IMR-90 (cell line): ENCODE results near the gene KDR. TPM values are rescaled to one million over a fixed set of nuclear protein-coding genes. Genes with fewer than 3 reads are reported as not detected.

Source experiments
- ATAC-seq: fragments of 200-7000 bp; cut with Tn5 transposase; 2 replicates; pipeline ENCODE4 v1.9.1; 2020; ENCODE audit warnings: low read depth, mild to moderate bottlenecking, moderate library complexity
- BruUV-seq: library from RNA; stranded (reverse); fragments of 400-500 nt; replicated peaks from 2 replicates; lab custom pipeline; 2021; lab: Mats Ljungman, UMichigan
- CTCF ChIA-PET: fragments of 300-600 bp; formaldehyde crosslinking; extraction: SDS; loops from one replicate; lab custom pipeline; 2021; ENCODE audit warnings: antibody characterized with exemption; lab: Yijun Ruan, JAX
- POLR2A ChIA-PET: fragments of 300-600 bp; sonication (Branson Sonifier 250); formaldehyde crosslinking; loops from one replicate; lab custom pipeline; 2022; ENCODE audit warnings: antibody characterized with exemption; ENCODE audit not compliant: unreplicated experiment; lab: Charles Lee
- DNase-seq: peaks from one replicate; pipeline ENCODE4 v3.0.0; 2013
- H2AFZ ChIP-seq: replicated peaks from 2 replicates; pipeline ENCODE3; 2013; ENCODE audit warnings: low read length, mild to moderate bottlenecking; ENCODE audit not compliant: poor library complexity
- H2AK5ac ChIP-seq: 2 replicates; pipeline ENCODE4 v1.6.1; 2013; ENCODE audit warnings: low read depth, low read length, inconsistent platforms
- H2AK9ac ChIP-seq: replicated peaks from 2 replicates; pipeline ENCODE3; 2013; ENCODE audit warnings: mild to moderate bottlenecking, low read depth, low read length, moderate library complexity; ENCODE audit not compliant: poor library complexity
- H2BK120ac ChIP-seq: 2 replicates; pipeline ENCODE4 v1.6.1; 2013; ENCODE audit warnings: low read depth, low read length, inconsistent platforms
- H2BK15ac ChIP-seq: 3 replicates; pipeline ENCODE4 v1.6.1; 2013; ENCODE audit warnings: low read depth, low read length, inconsistent platforms
- H2BK20ac ChIP-seq: 2 replicates; pipeline ENCODE4 v1.6.1; 2013; ENCODE audit warnings: low read depth, mild to moderate bottlenecking, inconsistent platforms, low read length, moderate library complexity
- H2BK5ac ChIP-seq: 2 replicates; pipeline ENCODE4 v1.6.1; 2013; ENCODE audit warnings: mild to moderate bottlenecking, low read depth, low read length, inconsistent platforms; ENCODE audit not compliant: poor library complexity, severe bottlenecking
- H3K14ac ChIP-seq: replicated peaks from 2 replicates; pipeline ENCODE4 v1.6.1; 2013; ENCODE audit warnings: low read depth, low read length, inconsistent platforms
- H3K18ac ChIP-seq: 2 replicates; pipeline ENCODE4 v1.6.1; 2013; ENCODE audit warnings: low read depth, low read length, control low read depth
- H3K23ac ChIP-seq: 2 replicates; pipeline ENCODE4 v1.6.1; 2013; ENCODE audit warnings: low read depth, low read length, inconsistent platforms
- H3K27ac ChIP-seq: 2 replicates; pipeline ENCODE4 v1.5.1; 2013; ENCODE audit warnings: mild to moderate bottlenecking, control low read depth, low read length; ENCODE audit not compliant: insufficient read depth
- H3K27me3 ChIP-seq: 2 replicates; pipeline ENCODE4 v1.6.1; 2013; ENCODE audit warnings: low read length; ENCODE audit not compliant: control insufficient read depth, insufficient read depth
- H3K36me3 ChIP-seq: 2 replicates; pipeline ENCODE4 v1.6.1; 2013; ENCODE audit warnings: low read length, mixed read lengths; ENCODE audit not compliant: control insufficient read depth, insufficient read depth
- H3K4ac ChIP-seq: 2 replicates; pipeline ENCODE4 v1.6.1; 2013; ENCODE audit warnings: low read depth, low read length, inconsistent platforms
- H3K4me1 ChIP-seq: 2 replicates; pipeline ENCODE4 v1.6.1; 2013; ENCODE audit warnings: low read length, mixed read lengths; ENCODE audit not compliant: control insufficient read depth, insufficient read depth
- H3K4me2 ChIP-seq: 2 replicates; pipeline ENCODE4 v1.6.1; 2013; ENCODE audit warnings: low read depth, mild to moderate bottlenecking, control low read depth, low read length, moderate library complexity
- H3K4me3 ChIP-seq: 2 replicates; pipeline ENCODE4 v1.5.1; 2013; ENCODE audit warnings: low read depth, mild to moderate bottlenecking, control low read depth, low read length, moderate library complexity; ENCODE audit not compliant: insufficient read depth
- H3K56ac ChIP-seq: 2 replicates; pipeline ENCODE4 v1.6.1; 2013; ENCODE audit warnings: low read length, inconsistent platforms; ENCODE audit not compliant: insufficient read depth; ENCODE audit errors: extremely low read depth
- H3K79me1 ChIP-seq, 2 experiments: 2 replicates each; pipeline ENCODE4 v1.6.1; 2013; ENCODE audit warnings: low read length in 2 of 2, inconsistent platforms in 1 of 2, low read depth in 1 of 2
- H3K9ac ChIP-seq: 2 replicates; pipeline ENCODE4 v1.6.1; 2013; ENCODE audit warnings: low read depth, low read length, control low read depth
- H3K9me1 ChIP-seq: 2 replicates; pipeline ENCODE4 v1.6.1; 2013; ENCODE audit warnings: low read length, inconsistent platforms; ENCODE audit not compliant: insufficient read depth
- H3K9me3 ChIP-seq: 2 replicates; pipeline ENCODE4 v1.6.1; 2013; ENCODE audit warnings: low read length; ENCODE audit not compliant: control insufficient read depth, insufficient read depth
- H4K20me1 ChIP-seq: 2 replicates; pipeline ENCODE4 v1.6.1; 2013; ENCODE audit warnings: low read length, inconsistent platforms; ENCODE audit not compliant: insufficient read depth
- H4K5ac ChIP-seq: 2 replicates; pipeline ENCODE4 v1.6.1; 2013; ENCODE audit warnings: mild to moderate bottlenecking, low read depth, low read length, control low read depth
- H4K8ac ChIP-seq, 2 experiments: 2 replicates each; pipeline ENCODE4 v1.6.1; 2013; ENCODE audit warnings: low read depth in 2 of 2, low read length in 2 of 2, control low read depth in 1 of 2, inconsistent platforms in 1 of 2
- H4K91ac ChIP-seq: 2 replicates; pipeline ENCODE4 v1.6.1; 2013; ENCODE audit warnings: low read depth, low read length, inconsistent platforms; ENCODE audit not compliant: insufficient read depth
- BHLHE40 ChIP-seq: fragments of 150-350 bp; IDR thresholded peaks from 2 replicates; pipeline ENCODE4 v1.6.1; 2016; ENCODE audit warnings: mild to moderate bottlenecking, low read depth, low read length
- CEBPB ChIP-seq: IDR thresholded peaks from 2 replicates; pipeline ENCODE4 v1.6.1; 2012; ENCODE audit warnings: low read depth, low read length, improper control_type of control experiment
- CHD1 ChIP-seq: IDR thresholded peaks from 2 replicates; pipeline ENCODE4 v1.6.1; 2012; ENCODE audit warnings: low read depth, low read length, improper control_type of control experiment
- CTCF ChIP-seq: conservative IDR thresholded peaks from 2 replicates; pipeline ENCODE4 v1.5.1; 2012; ENCODE audit warnings: mild to moderate bottlenecking, low read depth, low read length, improper control_type of control experiment
- ELK1 ChIP-seq: fragments of 150-350 bp; IDR thresholded peaks from 2 replicates; pipeline ENCODE4 v1.6.1; 2016; ENCODE audit warnings: low read depth, mild to moderate bottlenecking, low read length, moderate library complexity, borderline replicate concordance
- FOS ChIP-seq: fragments of 150-350 bp; IDR thresholded peaks from 2 replicates; pipeline ENCODE4 v1.6.1; 2016; ENCODE audit warnings: low read depth, low read length
- MAFK ChIP-seq: IDR thresholded peaks from 2 replicates; pipeline ENCODE4 v1.6.1; 2012; ENCODE audit warnings: low read depth, low read length, improper control_type of control experiment
- MAZ ChIP-seq: IDR thresholded peaks from 2 replicates; pipeline ENCODE4 v1.6.1; 2012; ENCODE audit warnings: low read depth, mild to moderate bottlenecking, low read length, improper control_type of control experiment, moderate library complexity, borderline replicate concordance
- MXI1 ChIP-seq: IDR thresholded peaks from 2 replicates; pipeline ENCODE4 v1.6.1; 2012; ENCODE audit warnings: low read depth, mild to moderate bottlenecking, low read length, moderate library complexity, borderline replicate concordance
- NFE2L2 ChIP-seq: fragments of 150-350 bp; IDR thresholded peaks from 2 replicates; pipeline ENCODE4 v1.6.1; 2016; ENCODE audit warnings: low read depth, mild to moderate bottlenecking, low read length
- POLR2A ChIP-seq: IDR thresholded peaks from 2 replicates; pipeline ENCODE4 v1.6.1; 2012; ENCODE audit warnings: mild to moderate bottlenecking, low read depth, low read length
- RAD21 ChIP-seq: IDR thresholded peaks from 2 replicates; pipeline ENCODE4 v1.6.1; 2012; ENCODE audit warnings: low read length, improper control_type of control experiment
- RCOR1 ChIP-seq: IDR thresholded peaks from 2 replicates; pipeline ENCODE4 v1.6.1; 2012; ENCODE audit warnings: mild to moderate bottlenecking, low read length, improper control_type of control experiment; ENCODE audit not compliant: insufficient replicate concordance
- SMC3 ChIP-seq: fragments of 150-350 bp; IDR thresholded peaks from 2 replicates; pipeline ENCODE4 v1.6.1; 2016; ENCODE audit warnings: low read depth, mild to moderate bottlenecking, antibody characterized with exemption, low read length, moderate library complexity
- USF2 ChIP-seq: fragments of 150-350 bp; IDR thresholded peaks from 2 replicates; pipeline ENCODE4 v1.6.1; 2017; ENCODE audit warnings: mild to moderate bottlenecking, antibody characterized with exemption, low read length, low read depth
- WGBS, 2 experiments: methylation state at CpG; one replicate each; pipeline versions ENCODE4 v1.1.5 to v1.1.7; 2013; ENCODE audit warnings: missing lambda C conversion rate in 2 of 2; ENCODE audit not compliant: insufficient read length in 1 of 2; ENCODE audit errors: extremely low coverage in 2 of 2; 5-methylcytosine and 5-hydroxymethylcytosine counted together
- dilution Hi-C: fragments of 300-500 bp; cut with HindIII; formaldehyde crosslinking; loops from one replicate; pipeline ENCODE4 v1.14.3; 2018; ENCODE audit warnings: low sequenced_read_pairs; ENCODE audit not compliant: unreplicated experiment
- in situ Hi-C: fragments of 300-500 bp; cut with MboI; formaldehyde crosslinking; loops from 3 replicates; pipeline ENCODE4 v1.14.3; 2019; ENCODE audit warnings: low sequenced_read_pairs, inconsistent platforms, mixed read lengths
- intact Hi-C: fragments of 100-400 bp; cut with micrococcal nuclease; formaldehyde crosslinking; loops from 2 replicates; pipeline ENCODE4 v1.10.0; 2022
- polyA plus RNA-seq, 3 experiments: library from polyadenylated mRNA; depleted of rRNA; stranded (reverse); fragments of >200 nt; gene quantifications; 2 replicates each; pipeline ENCODE4 v1.2.3, GENCODE V29; 2012; ENCODE audit warnings: low replicate concordance in 1 of 3
- total RNA-seq: library from RNA; depleted of rRNA; stranded (reverse); fragments of >200 nt; gene quantifications from 2 replicates; pipeline ENCODE4 v1.2.3, GENCODE V29; 2012

The KDR gene
- total and polyA plus RNA-seq, 2 of the 4 experiments (the other 2 are of a cell fraction) = not detected

GRCh38 chr4:55087009-55087912 lies 38.1 kb downstream of the KDR start:
- Histone ChIP-seq H2BK20ac (no peak overlapping the region), H3K27ac (no peak overlapping the region), H3K9ac (no peak overlapping the region), H3K56ac (no peak overlapping the region), H2AK5ac (no peak overlapping the region), H2BK5ac (no peak overlapping the region), H4K8ac (no peak overlapping the region), H2BK15ac (no peak overlapping the region), H3K36me3 (no peaks in the 10 kb centered on the region), H3K14ac (no peak overlapping the region), H3K4me2 (no peak overlapping the region), H3K4ac (no peak overlapping the region), H2AK9ac (no peak overlapping the region), H2BK120ac (no peak overlapping the region), H3K18ac (no peak overlapping the region), H4K5ac (no peak overlapping the region), H3K4me3 (no peak overlapping the region), H3K9me1 (no peaks in the 10 kb centered on the region), H3K9me3 (no peaks in the 10 kb centered on the region), H4K91ac (no peak overlapping the region), H3K4me1 (no peaks in the 10 kb centered on the region), H3K79me1 (no peaks in the 10 kb centered on the region), H4K20me1 (no peaks in the 10 kb centered on the region), H2AFZ (no peak overlapping the region), H3K23ac (no peak overlapping the region), H3K27me3 (peaks cover 4% of the 10 kb centered on the region)
- no CpG with 5 or more reads among the region's 8 CpGs for WGBS, 2 experiments
- ATAC-seq = no peak
- no TSS peak for BruUV-seq
- dilution Hi-C loops (no loop called here), intact Hi-C loops (no loop called here), in situ Hi-C loops (no loop called here)
- ChIA-PET CTCF (no interaction called here), POLR2A (no interaction called here)
- no peak for DNase-seq
- TF ChIP-seq USF2 (no peak), BHLHE40 (no peak), MAZ (no peak), POLR2A (no peak), MXI1 (no peak), CTCF (no peak), NFE2L2 (no peak), RCOR1 (no peak), MAFK (no peak), RAD21 (no peak), CEBPB (no peak), CHD1 (no peak), FOS (no peak), SMC3 (no peak), ELK1 (no peak)
